Raji (cell line): Measurements from ENCODE around the gene FASTKD3.

Source experiments
- POLR2A ChIP-seq: IDR thresholded peaks from 2 replicates; pipeline ENCODE4 v1.6.1; 2011; ENCODE audit warnings: low read depth, low read length, control low read depth; ENCODE audit not compliant: insufficient read depth

The FASTKD3 gene

GRCh38 chr5:7888901-7889300 lies 20.1 kb upstream of the FASTKD3 start:
- no peak for TF ChIP-seq POLR2A

GRCh38 chr5:7886849-7887475 lies 18.1 kb upstream of the FASTKD3 start:
- TF ChIP-seq POLR2A: no peak

- no peak for TF ChIP-seq POLR2A
Measured at GRCh38 chr5:7884491-7885267, 15.8 kb upstream of the FASTKD3 start.

GRCh38 chr5:7882926-7883325 lies 14.1 kb upstream of the FASTKD3 start:
- TF ChIP-seq POLR2A: no peak

- TF ChIP-seq POLR2A: no peak
Measured at GRCh38 chr5:7881816-7882215, 13.0 kb upstream of the FASTKD3 start.

GRCh38 chr5:7881091-7881490 lies 12.3 kb upstream of the FASTKD3 start:
- TF ChIP-seq POLR2A: no peak

GRCh38 chr5:7878381-7878873 lies 9.6 kb upstream of the FASTKD3 start:
- no peak for TF ChIP-seq POLR2A

- TF ChIP-seq POLR2A: no peak
Measured at GRCh38 chr5:7877851-7878250, 9.0 kb upstream of the FASTKD3 start.

- no peak for TF ChIP-seq POLR2A
Measured at GRCh38 chr5:7876867-7877266, 8.0 kb upstream of the FASTKD3 start.

- TF ChIP-seq POLR2A: no peak
Measured at GRCh38 chr5:7875151-7875550, 6.3 kb upstream of the FASTKD3 start.

GRCh38 chr5:7874639-7875038 lies 5.8 kb upstream of the FASTKD3 start:
- TF ChIP-seq POLR2A: no peak

GRCh38 chr5:7873216-7873615 lies 4.4 kb upstream of the FASTKD3 start:
- TF ChIP-seq POLR2A: no peak

- TF ChIP-seq POLR2A: no peak
Measured at GRCh38 chr5:7872517-7873130, 3.8 kb upstream of the FASTKD3 start.

GRCh38 chr5:7871653-7872052 lies 2.8 kb upstream of the FASTKD3 start:
- no peak for TF ChIP-seq POLR2A

- TF ChIP-seq POLR2A: no peak
Measured at GRCh38 chr5:7869474-7870136, 774 bp upstream of the FASTKD3 start.

- TF ChIP-seq POLR2A: no peak
Measured at GRCh38 chr5:7868427-7868772, 431 bp downstream of the FASTKD3 start.
